ENCODE results near the gene HTR1D. TPM values are rescaled to one million over a fixed set of nuclear protein-coding genes. Genes with fewer than 3 reads are reported as not detected.
"Not testable (repeated sequence)": the region's sequence is repeated elsewhere in the genome, so short reads cannot be mapped to it uniquely, and the experiment has no call there.

HTR1D gene, protein sequence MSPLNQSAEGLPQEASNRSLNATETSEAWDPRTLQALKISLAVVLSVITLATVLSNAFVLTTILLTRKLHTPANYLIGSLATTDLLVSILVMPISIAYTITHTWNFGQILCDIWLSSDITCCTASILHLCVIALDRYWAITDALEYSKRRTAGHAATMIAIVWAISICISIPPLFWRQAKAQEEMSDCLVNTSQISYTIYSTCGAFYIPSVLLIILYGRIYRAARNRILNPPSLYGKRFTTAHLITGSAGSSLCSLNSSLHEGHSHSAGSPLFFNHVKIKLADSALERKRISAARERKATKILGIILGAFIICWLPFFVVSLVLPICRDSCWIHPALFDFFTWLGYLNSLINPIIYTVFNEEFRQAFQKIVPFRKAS
- polyA plus RNA-seq (ENCODE audit: low read depth in 6 of 6): not detected

GRCh38 chr1:23217421-23218115 lies at the start of gene HTR1D:
Gene HTR1D, minus strand, starts transcription at chr1:23217502. Its CDS starts 23,283 bp downstream, at chr1:23194219.
- ATAC-seq (ENCODE audit: low read depth in 2 of 2) (peak in 1 of 2 donors; percentile 13), DNase-seq (no peak)
- Mint-ChIP-seq H3K9me3 (peaks cover 0 to 2% (median 0%) of the 10 kb centered on the region in 7 donors), H3K4me3 (peak within 1 kb of the TSS; percentile 22 to 75 (median 65)), H3K27me3 (peaks cover 74 to 84% (median 77%) of the 10 kb centered on the region in 3 donors), H3K36me3 (peaks cover 0 to 8% of the 10 kb centered on the region in 2 donors), H3K27ac (peak within 1 kb of the TSS in 1 of 6 donors; percentile 33), H3K4me1 (peaks cover 7 to 10% (median 8%) of the 10 kb centered on the region in 3 donors)

DNA sequence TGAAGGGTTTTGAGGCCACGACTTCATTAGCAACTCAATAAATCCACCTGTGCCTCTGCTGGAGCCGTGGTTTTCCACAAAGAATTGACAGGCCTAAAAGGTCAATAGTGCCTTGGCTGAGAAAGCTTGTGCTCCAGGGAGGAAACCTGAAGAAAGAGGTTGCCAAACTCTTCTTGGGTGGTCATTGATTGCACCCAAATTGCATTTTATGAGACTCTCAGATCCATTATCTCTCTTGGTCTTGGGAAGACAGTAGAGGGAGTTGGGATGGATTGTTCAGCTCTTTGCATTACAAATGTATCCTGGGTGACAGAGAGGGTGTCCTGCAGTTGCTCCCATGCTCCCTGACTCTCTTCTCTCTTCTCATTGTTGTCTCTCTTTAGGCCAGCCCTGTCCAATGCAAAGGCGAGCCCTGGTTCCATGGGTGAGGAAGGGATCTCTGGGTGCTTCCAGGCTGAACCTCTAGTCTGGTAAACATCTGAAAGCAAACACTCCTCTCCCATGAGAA lies 46.1 kb upstream of the HTR1D start:
- Mint-ChIP-seq H3K27ac (no peak overlapping the region), H3K27me3 (peaks cover 0 to 6% (median 0%) of the 10 kb centered on the region in 3 donors), H3K9me3 (no peaks in the 10 kb centered on the region), H3K36me3 (no peaks in the 10 kb centered on the region), H3K4me3 (no peak overlapping the region), H3K4me1 (no peaks in the 10 kb centered on the region)
- DNase-seq (no peak), ATAC-seq (ENCODE audit: low read depth in 2 of 2) (no peak)

- H3K4me1 Mint-ChIP-seq; DNase-seq; H3K4me3 Mint-ChIP-seq; ATAC-seq (ENCODE audit: low read depth in 2 of 2); H3K36me3 Mint-ChIP-seq; H3K9me3 Mint-ChIP-seq; H3K27ac Mint-ChIP-seq; H3K27me3 Mint-ChIP-seq: not testable (repeated sequence)
These were observed 40.8 kb upstream of the HTR1D start for GRCh38 chr1:23258082-23258481.

- H3K4me3 Mint-ChIP-seq; H3K36me3 Mint-ChIP-seq; H3K27me3 Mint-ChIP-seq; H3K9me3 Mint-ChIP-seq; DNase-seq; ATAC-seq (ENCODE audit: low read depth in 2 of 2); H3K27ac Mint-ChIP-seq; H3K4me1 Mint-ChIP-seq: not testable (repeated sequence)
These were observed 40.1 kb upstream of the HTR1D start for GRCh38 chr1:23257371-23257770.

- no peak for DNase-seq
- peaks cover 4 to 17% (median 8%) of the 10 kb centered on the region in 3 donors for H3K27me3 Mint-ChIP-seq
- no peaks in the 10 kb centered on the region for H3K4me1 Mint-ChIP-seq
- H3K36me3 Mint-ChIP-seq: no peaks in the 10 kb centered on the region
- peaks cover 0 to 3% (median 0%) of the 10 kb centered on the region in 7 donors for H3K9me3 Mint-ChIP-seq
- ATAC-seq (ENCODE audit: low read depth in 2 of 2): no peak
- H3K27ac Mint-ChIP-seq: no peak overlapping the region
- H3K4me3 Mint-ChIP-seq: no peak overlapping the region
These were observed 37.3 kb upstream of the HTR1D start for GRCh38 chr1:23254584-23254983.

- Mint-ChIP-seq H3K4me3 (no peak overlapping the region), H3K27me3 (peaks cover 6 to 19% (median 8%) of the 10 kb centered on the region in 3 donors), H3K9me3 (peaks cover 0 to 3% (median 0%) of the 10 kb centered on the region in 7 donors), H3K36me3 (no peaks in the 10 kb centered on the region), H3K4me1 (no peaks in the 10 kb centered on the region), H3K27ac (no peak overlapping the region)
- DNase-seq (no peak), ATAC-seq (ENCODE audit: low read depth in 2 of 2) (no peak)
These were observed 34.5 kb upstream of the HTR1D start for GRCh38 chr1:23251812-23252211.

DNA sequence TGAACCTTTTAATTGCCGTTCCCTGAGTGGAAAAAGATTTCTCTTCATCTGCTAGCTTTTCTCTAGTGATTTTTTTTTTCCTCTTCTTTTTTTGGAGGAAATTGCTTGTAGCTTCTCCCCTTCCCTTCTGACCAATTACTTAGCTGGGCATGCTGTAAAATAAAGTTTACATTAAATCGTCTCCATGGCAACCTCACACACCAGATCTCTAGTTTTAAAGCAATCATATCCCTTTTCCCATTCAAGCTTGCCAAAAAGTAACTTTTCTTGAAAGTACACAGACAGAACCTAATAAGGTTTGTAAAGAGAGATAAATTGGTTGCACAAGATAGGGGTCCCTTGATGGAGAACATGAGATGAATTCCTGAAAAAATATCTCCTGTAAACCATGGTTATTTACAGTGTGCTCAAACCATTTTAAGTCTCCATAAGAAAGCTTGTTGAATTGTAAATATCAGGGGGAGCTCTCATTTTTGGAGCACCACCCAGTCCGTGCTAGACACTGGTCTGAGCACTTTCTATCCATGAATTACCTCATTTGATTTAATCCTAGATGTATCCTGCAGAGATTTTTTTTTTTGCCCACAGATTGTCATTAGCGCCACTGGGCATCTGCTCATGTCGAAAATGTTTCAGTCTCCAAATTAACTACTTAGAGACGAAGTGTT lies 32.6 kb upstream of the HTR1D start:
- Mint-ChIP-seq H3K27me3 (peaks cover 6 to 14% (median 8%) of the 10 kb centered on the region in 3 donors), H3K9me3 (peaks cover 0 to 3% (median 0%) of the 10 kb centered on the region in 7 donors), H3K4me3 (no peak overlapping the region), H3K36me3 (no peaks in the 10 kb centered on the region), H3K27ac (no peak overlapping the region), H3K4me1 (no peaks in the 10 kb centered on the region)
- no peak for DNase-seq
- no peak for ATAC-seq (ENCODE audit: low read depth in 2 of 2)

- Mint-ChIP-seq H3K27me3 (peaks cover 8 to 14% (median 10%) of the 10 kb centered on the region in 3 donors), H3K9me3 (peaks cover 0 to 3% (median 0%) of the 10 kb centered on the region in 7 donors), H3K27ac (no peak overlapping the region), H3K36me3 (no peaks in the 10 kb centered on the region), H3K4me1 (no peaks in the 10 kb centered on the region), H3K4me3 (no peak overlapping the region)
- no peak for ATAC-seq (ENCODE audit: low read depth in 2 of 2)
- DNase-seq: no peak
These were observed 30.0 kb upstream of the HTR1D start for GRCh38 chr1:23247276-23247675.

- peaks cover 8 to 14% (median 10%) of the 10 kb centered on the region in 3 donors for H3K27me3 Mint-ChIP-seq
- H3K9me3 Mint-ChIP-seq: peaks cover 0 to 3% (median 0%) of the 10 kb centered on the region in 7 donors
- no peaks in the 10 kb centered on the region for H3K36me3 Mint-ChIP-seq
- no peak for ATAC-seq (ENCODE audit: low read depth in 2 of 2)
- H3K4me1 Mint-ChIP-seq: no peaks in the 10 kb centered on the region
- DNase-seq: no peak
- H3K27ac Mint-ChIP-seq: no peak overlapping the region
- no peak overlapping the region for H3K4me3 Mint-ChIP-seq
These were observed 29.0 kb upstream of the HTR1D start for GRCh38 chr1:23246274-23246673.

GRCh38 chr1:23244256-23244761 lies 27.0 kb upstream of the HTR1D start:
- Mint-ChIP-seq H3K27ac (peak overlapping the region in 1 of 6 donors; percentile 22), H3K4me3 (no peak overlapping the region), H3K27me3 (peaks cover 0 to 5% (median 5%) of the 10 kb centered on the region in 3 donors), H3K36me3 (no peaks in the 10 kb centered on the region), H3K4me1 (no peaks in the 10 kb centered on the region), H3K9me3 (no peaks in the 10 kb centered on the region)
- ATAC-seq (ENCODE audit: low read depth in 2 of 2) (no peak), DNase-seq (no peak)

GRCh38 chr1:23242414-23242813 lies 25.1 kb upstream of the HTR1D start:
- Mint-ChIP-seq H3K27ac (no peak overlapping the region), H3K4me3 (no peak overlapping the region), H3K9me3 (no peaks in the 10 kb centered on the region), H3K27me3 (peaks cover 0 to 21% (median 17%) of the 10 kb centered on the region in 3 donors), H3K4me1 (no peaks in the 10 kb centered on the region), H3K36me3 (no peaks in the 10 kb centered on the region)
- DNase-seq (no peak), ATAC-seq (ENCODE audit: low read depth in 2 of 2) (no peak)

GRCh38 chr1:23239638-23240295 lies 22.5 kb upstream of the HTR1D start:
- no peak overlapping the region for H3K27ac Mint-ChIP-seq
- no peaks in the 10 kb centered on the region for H3K9me3 Mint-ChIP-seq
- no peaks in the 10 kb centered on the region for H3K36me3 Mint-ChIP-seq
- H3K4me3 Mint-ChIP-seq: no peak overlapping the region
- no peaks in the 10 kb centered on the region for H3K4me1 Mint-ChIP-seq
- ATAC-seq (ENCODE audit: low read depth in 2 of 2) (no peak), DNase-seq (no peak)
- H3K27me3 Mint-ChIP-seq: peaks cover 4 to 23% (median 22%) of the 10 kb centered on the region in 3 donors

GRCh38 chr1:23238565-23238964 lies 21.3 kb upstream of the HTR1D start:
- Mint-ChIP-seq H3K9me3 (no peaks in the 10 kb centered on the region), H3K27me3 (peaks cover 4 to 22% (median 18%) of the 10 kb centered on the region in 3 donors), H3K4me3 (no peak overlapping the region), H3K36me3 (no peaks in the 10 kb centered on the region), H3K27ac (no peak overlapping the region), H3K4me1 (no peaks in the 10 kb centered on the region)
- no peak for ATAC-seq (ENCODE audit: low read depth in 2 of 2)
- no peak for DNase-seq
